Measurements from ENCODE around the gene NAA35.

- TF ChIP-seq CTCF (IDR thresholded peaks at IDR 0.05; ENCODE audit: poor library complexity) (no peak), EZH2 (IDR thresholded peaks at IDR 0.05; ENCODE audit: borderline replicate concordance) (no peak), EZH2phosphoT487 (IDR thresholded peaks at IDR 0.05; ENCODE audit: low read depth, severe bottlenecking, unreplicated experiment) (no peak)
Measured at GRCh38 chr9:85959955-85960354, 19.0 kb downstream of the NAA35 start.
